K562 (cell line): ENCODE data around the gene XYLB. TPM values are rescaled to one million over a fixed set of nuclear protein-coding genes. Genes with fewer than 3 reads are reported as not detected.

Experiments
- ATAC-seq: fragments of 200-7000 bp; cut with Tn5 transposase; 3 replicates; pipeline ENCODE4 v1.9.1; 2020; ENCODE audit warnings: moderate library complexity
- BruUV-seq: library from RNA; stranded (reverse); fragments of 400-500 nt; replicated peaks from 2 replicates; lab custom pipeline; 2021; lab: Mats Ljungman, UMichigan
- CTCF ChIA-PET: fragments of 300-600 bp; formaldehyde crosslinking; extraction: SDS; loops from one replicate; lab custom pipeline; 2021; ENCODE audit warnings: low intra/inter-chr PET ratio; lab: Yijun Ruan, JAX
- POLR2A ChIA-PET: fragments of 300-600, 350-650 bp; sonication (Branson Sonifier 250); formaldehyde crosslinking; extraction: SDS; loops from one replicate; lab custom pipeline; 2021; ENCODE audit warnings: antibody characterized with exemption, inconsistent platforms; lab: Yijun Ruan, JAX
- DNase-seq, 4 experiments: peaks; one replicate each; pipeline versions ENCODE4 v3.0.0 to v3.0.0-alpha.2; 2011 to 2018; ENCODE audit warnings: low spot score in 3 of 4, mixed read lengths in 3 of 4; ENCODE audit errors: extremely low read depth in 1 of 4
- FAIRE-seq: peaks from 2 replicates; lab custom pipeline; 2011; peaks lifted over from hg19 to GRCh38; lab: Jason Lieb, UNC
- H2AFZ ChIP-seq: 2 replicates; pipeline ENCODE4 v1.6.0; 2011; ENCODE audit warnings: low read depth, low read length, control low read depth, inconsistent platforms
- H3K27ac ChIP-seq: fragments of 200-600 bp; 3 replicates; pipeline ENCODE4 v1.8.0; 2011; ENCODE audit warnings: low read depth, mild to moderate bottlenecking, control low read depth, inconsistent platforms, low read length, moderate library complexity, mixed read lengths; ENCODE audit errors: extremely low read depth
- H3K27me3 ChIP-seq, 2 experiments: fragments of 300-600 bp in 1 of 2; 2 replicates in 1 of 2; 3 replicates in 1 of 2; pipeline versions ENCODE4 v1.6.0 to v1.8.0; 2011; ENCODE audit warnings: inconsistent platforms in 2 of 2, low read length in 2 of 2, mild to moderate bottlenecking in 1 of 2, mixed read lengths in 1 of 2, moderate library complexity in 1 of 2; ENCODE audit not compliant: control insufficient read depth in 2 of 2, insufficient read depth in 2 of 2
- H3K36me3 ChIP-seq: fragments of 300-600 bp; 3 replicates; pipeline ENCODE4 v1.8.0; 2011; ENCODE audit warnings: mild to moderate bottlenecking, low read length, inconsistent platforms; ENCODE audit not compliant: control insufficient read depth, insufficient read depth
- H3K4me1 ChIP-seq, 2 experiments: fragments of 200-600 bp in 1 of 2; replicated peaks in 1 of 2; 2 replicates in 1 of 2; 3 replicates in 1 of 2; pipeline versions ENCODE4 v1.5.1 to v1.8.0; 2011; ENCODE audit warnings: inconsistent platforms in 2 of 2, low read length in 2 of 2, mild to moderate bottlenecking in 1 of 2, mixed read lengths in 1 of 2, moderate library complexity in 1 of 2; ENCODE audit not compliant: control insufficient read depth in 2 of 2, insufficient read depth in 2 of 2
- H3K4me2 ChIP-seq: 2 replicates; pipeline ENCODE4 v1.6.1; 2011; ENCODE audit warnings: low read length, control low read depth, inconsistent platforms, mixed read lengths; ENCODE audit not compliant: insufficient read depth
- H3K4me3 ChIP-seq: fragments of 200-600 bp; sonication (generic), shearing (Covaris generic); 2 replicates; pipeline ENCODE4 v1.5.1; 2016; ENCODE audit warnings: control low read depth, inconsistent platforms
- H3K79me2 ChIP-seq: fragments of 200-600 bp; 3 replicates; pipeline ENCODE4 v1.8.0; 2011; ENCODE audit warnings: low read length, inconsistent platforms; ENCODE audit not compliant: control insufficient read depth, insufficient read depth
- H3K9ac ChIP-seq, 2 experiments: 2 replicates each; pipeline versions ENCODE4 v1.6.0 to v1.6.1; 2011; ENCODE audit warnings: low read depth in 2 of 2, low read length in 2 of 2, control low read depth in 1 of 2, inconsistent platforms in 1 of 2, mild to moderate bottlenecking in 1 of 2, mixed read lengths in 1 of 2; ENCODE audit not compliant: insufficient read depth in 1 of 2
- H3K9me1 ChIP-seq: one replicate; pipeline ENCODE4 v1.6.0; 2011; ENCODE audit warnings: inconsistent platforms, mild to moderate bottlenecking, low read length, moderate library complexity; ENCODE audit not compliant: control insufficient read depth, insufficient read depth
- H3K9me3 ChIP-seq: replicated peaks from 2 replicates; pipeline ENCODE4 v1.5.1; 2011; ENCODE audit warnings: low read depth, low read length, inconsistent platforms; ENCODE audit not compliant: control insufficient read depth, insufficient read depth
- H4K20me1 ChIP-seq: replicated peaks from 2 replicates; pipeline ENCODE4 v1.6.1; 2011; ENCODE audit warnings: low read length, inconsistent platforms, mixed read lengths; ENCODE audit not compliant: control insufficient read depth, insufficient read depth
- ARID2 ChIP-seq: fragments of 450-650 bp; IDR thresholded peaks from 2 replicates; pipeline ENCODE4 v1.6.1; 2017; ENCODE audit warnings: antibody characterized with exemption, mild to moderate bottlenecking
- C11orf30 ChIP-seq: fragments of 450-650 bp; IDR thresholded peaks from 2 replicates; pipeline ENCODE4 v1.6.1; 2016; ENCODE audit warnings: low read depth, mild to moderate bottlenecking
- CCAR2 ChIP-seq: fragments of 200-400 bp; formaldehyde crosslinking; IDR thresholded peaks from 2 replicates; pipeline ENCODE4 v1.6.1; 2017; ENCODE audit warnings: mild to moderate bottlenecking, low read depth, low read length
- HDAC6 ChIP-seq: IDR thresholded peaks from 2 replicates; pipeline ENCODE4 v1.6.1; 2012; ENCODE audit warnings: low read depth, mild to moderate bottlenecking, control low read depth, inconsistent platforms, low read length, moderate library complexity
- KLF10 ChIP-seq: fragments of 250-450 bp; sonication (Bioruptor Pico); IDR thresholded peaks from 2 replicates; pipeline ENCODE4 v1.6.1; 2021; ENCODE audit warnings: matching md5 sums
- MAFG ChIP-seq: fragments of 450-650 bp; conservative IDR thresholded peaks from 2 replicates; pipeline ENCODE4 v1.6.1; 2016; ENCODE audit warnings: missing genetic modification characterization, missing compliant biosample characterization
- MXI1 ChIP-seq: IDR thresholded peaks from 2 replicates; pipeline ENCODE4 v1.6.1; 2011; ENCODE audit warnings: low read depth, mild to moderate bottlenecking, improper control_type of control experiment, low read length
- ZNF316 ChIP-seq: fragments of 450-650 bp; IDR thresholded peaks from 2 replicates; pipeline ENCODE4 v1.6.1; 2016
- WGBS: fragments of 100-300 bp; shearing (Covaris generic); methylation state at CpG from one replicate; pipeline ENCODE4 v1.1.6; 2016; ENCODE audit warnings: low coverage, mixed read lengths; ENCODE audit not compliant: insufficient coverage; ENCODE audit errors: missing lambda C conversion rate; 5-methylcytosine and 5-hydroxymethylcytosine counted together
- in situ Hi-C: fragments of 300-500 bp; cut with MboI; formaldehyde crosslinking; loops from 4 replicates; pipeline ENCODE4 v1.15.0; 2018; ENCODE audit warnings: inconsistent platforms, mixed read lengths
- intact Hi-C: fragments of 100-400 bp; cut with micrococcal nuclease; formaldehyde crosslinking; loops from 2 replicates; pipeline ENCODE4 v1.14.2; 2022
- polyA plus RNA-seq, 8 experiments: library from polyadenylated mRNA; depleted of rRNA in 4 of 8; stranded (reverse) in 5 of 8; unstranded in 3 of 8; fragments of >200 nt; fragmentation: Nextera tagmentation in 2 of 8; fragmentation: Illumina TruSeq in 1 of 8; extraction: Ambion mirVana in 2 of 8; extraction: Trizol in 1 of 8; gene quantifications; 2 replicates each; pipeline versions ENCODE4 v1.2.1 to v1.2.3, GENCODE V29; 2011 to 2014; ENCODE audit warnings: inconsistent platforms in 1 of 8, missing spikeins in 1 of 8
- total RNA-seq, 7 experiments: library from RNA; depleted of rRNA in 6 of 7; stranded (reverse); fragments of >200 nt in 6 of 7; fragmentation: Illumina TruSeq in 2 of 7; extraction: Trizol in 2 of 7; gene quantifications; 2 replicates each; pipeline versions ENCODE4 v1.2.1 to v1.2.3, GENCODE V29; 2011 to 2021; ENCODE audit warnings: low replicate concordance in 1 of 7
- TF ChIP-seq, protein P1 (sequence below): sonication (generic); formaldehyde crosslinking; IDR thresholded peaks from 2 replicates; pipeline ENCODE4 v1.8.0; 2022; ENCODE audit warnings: mild to moderate bottlenecking, missing genetic modification reagents

XYLB gene
- total and polyA plus RNA-seq, 9 of the 15 experiments (the other 6 are each of a cell fraction or from before 2014, with no cell fraction given), result 4.0 to 20.2 (median 13.2) TPM

DNA sequence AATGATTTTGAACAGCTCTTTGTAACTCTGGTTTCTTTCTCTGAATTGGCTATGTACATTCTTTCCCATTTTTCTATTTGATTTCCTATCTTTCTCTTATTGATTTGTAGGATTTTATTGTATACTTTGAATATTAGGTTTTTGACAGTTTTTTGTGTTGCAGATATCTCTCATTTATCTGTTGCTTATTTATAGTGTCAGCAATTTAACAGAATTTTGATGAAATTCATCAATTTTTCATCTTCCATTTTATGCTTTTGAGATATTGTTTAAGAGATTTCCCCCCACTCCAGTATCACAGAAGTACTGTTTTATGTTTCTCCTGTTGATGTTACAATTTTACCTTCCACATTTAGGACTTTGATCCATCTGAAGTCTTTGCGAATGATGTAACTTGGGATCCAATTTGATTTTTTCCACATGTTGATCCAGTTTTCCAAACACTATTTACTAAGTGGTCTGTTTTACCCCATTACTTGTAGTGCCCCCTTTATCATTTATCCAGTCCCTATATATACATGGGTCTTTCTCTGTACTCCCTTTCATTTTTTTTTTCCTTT is 46.1 kb downstream of the XYLB start:
- ChIA-PET CTCF (no interaction called here), POLR2A (no interaction called here)
- in situ Hi-C loops, result no loop called here
- Histone ChIP-seq H3K9ac (no peak overlapping the region), H3K9me1 (peaks cover 3% of the 10 kb centered on the region), H4K20me1 (no peaks in the 10 kb centered on the region), H3K79me2 (no peaks in the 10 kb centered on the region), H3K4me1 (no peaks in the 10 kb centered on the region), H3K27ac (no peak overlapping the region), H3K36me3 (peaks cover 73% of the 10 kb centered on the region), H3K4me2 (no peak overlapping the region), H3K4me3 (no peak overlapping the region), H3K9me3 (no peaks in the 10 kb centered on the region), H2AFZ (no peak overlapping the region), H3K27me3 (no peaks in the 10 kb centered on the region)
- DNase-seq, result no peak
- no peak for ATAC-seq
- intact Hi-C loops, result no loop called here
- no TSS peak for BruUV-seq
- FAIRE-seq, result no peak
- TF ChIP-seq C11orf30, result peak; percentile 66
- TF ChIP-seq MAFG (tag), result peak; percentile 48
- peak; percentile 89 for TF ChIP-seq ZNF316
- no peak for TF ChIP-seq KLF10
- 100% methylated on average over 1 of the region's 1 CpG for WGBS

DNA sequence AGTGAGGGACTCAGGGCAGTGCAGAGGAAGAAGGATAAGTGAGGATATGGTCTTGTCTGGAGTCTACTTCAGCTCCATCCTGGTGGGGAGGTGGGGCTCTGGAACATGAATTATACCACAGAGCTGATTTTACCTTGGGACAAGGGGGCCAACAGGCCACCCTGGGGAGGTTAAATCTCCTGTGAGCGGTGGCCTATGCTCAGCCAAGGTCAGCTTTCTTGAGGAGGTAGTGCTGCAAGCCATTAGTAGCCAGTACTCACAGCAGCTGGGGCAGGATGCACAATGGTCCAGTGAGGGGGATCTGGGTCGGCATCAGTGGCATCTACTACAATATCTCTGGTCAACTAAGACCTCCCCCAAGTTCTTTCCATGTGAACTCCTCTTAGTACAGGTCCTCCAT is 49.7 kb downstream of the XYLB start:
- intact Hi-C loops (no loop called here), in situ Hi-C loops (no loop called here)
- POLR2A ChIA-PET, result interaction anchor here (1.2 kb wide), 1 partner anchor 277 kb away, joined by 3 read pairs; no protein-coding TSS in a partner anchor
- Histone ChIP-seq H3K9ac (no peak overlapping the region), H3K4me2 (no peak overlapping the region), H3K27ac (no peak overlapping the region), H3K27me3 (no peaks in the 10 kb centered on the region), H3K4me3 (no peak overlapping the region), H3K36me3 (peaks cover 82% of the 10 kb centered on the region), H3K9me3 (no peaks in the 10 kb centered on the region), H2AFZ (no peak overlapping the region), H3K4me1 (no peaks in the 10 kb centered on the region), H3K79me2 (no peaks in the 10 kb centered on the region), H3K9me1 (peaks cover 3% of the 10 kb centered on the region), H4K20me1 (no peaks in the 10 kb centered on the region)
- CTCF ChIA-PET, result no interaction called here
- ATAC-seq, result no peak
- FAIRE-seq, result no peak
- no peak for DNase-seq
- 92% methylated on average over 2 of the region's 2 CpGs for WGBS
- BruUV-seq, result no TSS peak
- TF ChIP-seq, protein P1, sequence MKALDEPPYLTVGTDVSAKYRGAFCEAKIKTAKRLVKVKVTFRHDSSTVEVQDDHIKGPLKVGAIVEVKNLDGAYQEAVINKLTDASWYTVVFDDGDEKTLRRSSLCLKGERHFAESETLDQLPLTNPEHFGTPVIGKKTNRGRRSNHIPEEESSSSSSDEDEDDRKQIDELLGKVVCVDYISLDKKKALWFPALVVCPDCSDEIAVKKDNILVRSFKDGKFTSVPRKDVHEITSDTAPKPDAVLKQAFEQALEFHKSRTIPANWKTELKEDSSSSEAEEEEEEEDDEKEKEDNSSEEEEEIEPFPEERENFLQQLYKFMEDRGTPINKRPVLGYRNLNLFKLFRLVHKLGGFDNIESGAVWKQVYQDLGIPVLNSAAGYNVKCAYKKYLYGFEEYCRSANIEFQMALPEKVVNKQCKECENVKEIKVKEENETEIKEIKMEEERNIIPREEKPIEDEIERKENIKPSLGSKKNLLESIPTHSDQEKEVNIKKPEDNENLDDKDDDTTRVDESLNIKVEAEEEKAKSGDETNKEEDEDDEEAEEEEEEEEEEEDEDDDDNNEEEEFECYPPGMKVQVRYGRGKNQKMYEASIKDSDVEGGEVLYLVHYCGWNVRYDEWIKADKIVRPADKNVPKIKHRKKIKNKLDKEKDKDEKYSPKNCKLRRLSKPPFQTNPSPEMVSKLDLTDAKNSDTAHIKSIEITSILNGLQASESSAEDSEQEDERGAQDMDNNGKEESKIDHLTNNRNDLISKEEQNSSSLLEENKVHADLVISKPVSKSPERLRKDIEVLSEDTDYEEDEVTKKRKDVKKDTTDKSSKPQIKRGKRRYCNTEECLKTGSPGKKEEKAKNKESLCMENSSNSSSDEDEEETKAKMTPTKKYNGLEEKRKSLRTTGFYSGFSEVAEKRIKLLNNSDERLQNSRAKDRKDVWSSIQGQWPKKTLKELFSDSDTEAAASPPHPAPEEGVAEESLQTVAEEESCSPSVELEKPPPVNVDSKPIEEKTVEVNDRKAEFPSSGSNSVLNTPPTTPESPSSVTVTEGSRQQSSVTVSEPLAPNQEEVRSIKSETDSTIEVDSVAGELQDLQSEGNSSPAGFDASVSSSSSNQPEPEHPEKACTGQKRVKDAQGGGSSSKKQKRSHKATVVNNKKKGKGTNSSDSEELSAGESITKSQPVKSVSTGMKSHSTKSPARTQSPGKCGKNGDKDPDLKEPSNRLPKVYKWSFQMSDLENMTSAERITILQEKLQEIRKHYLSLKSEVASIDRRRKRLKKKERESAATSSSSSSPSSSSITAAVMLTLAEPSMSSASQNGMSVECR, result no peak
- TF ChIP-seq ARID2 (no peak), HDAC6 (no peak), CCAR2 (no peak), MXI1 (no peak)
